GM19239 (cell line): ENCODE data around the gene SLC37A1.
"Not testable (repeated sequence)": the region's sequence is repeated elsewhere in the genome, so short reads cannot be mapped to it uniquely, and the experiment has no call there.

Experiments
- DNase-seq: peaks from one replicate; pipeline ENCODE4 v3.0.0; 2011; ENCODE audit warnings: low spot score; ENCODE audit not compliant: insufficient read length
- FAIRE-seq: peaks from 2 replicates; lab custom pipeline; 2011; peaks lifted over from hg19 to GRCh38; lab: Jason Lieb, UNC

Gene SLC37A1

GRCh38 chr21:42624095-42624790 is 110.6 kb downstream of the SLC37A1 start:
- DNase-seq (no peak), FAIRE-seq (peak; percentile 67)

- FAIRE-seq (no peak), DNase-seq (no peak)
Observed at GRCh38 chr21:42624936-42625335, 111.3 kb downstream of the SLC37A1 start.

- FAIRE-seq, result no peak
- no peak for DNase-seq
Observed at GRCh38 chr21:42626171-42626570, 112.5 kb downstream of the SLC37A1 start.

GRCh38 chr21:42627527-42628289 is 114.1 kb downstream of the SLC37A1 start:
- no peak for FAIRE-seq

GRCh38 chr21:42628466-42629061 is 114.9 kb downstream of the SLC37A1 start:
- not testable (repeated sequence) for FAIRE-seq, DNase-seq

More at GRCh38 chr21:42627527-42628289, 114.1 kb downstream of the SLC37A1 start:
- DNase-seq, result no peak

GRCh38 chr21:42629933-42630589 is 116.4 kb downstream of the SLC37A1 start:
- FAIRE-seq (no peak), DNase-seq (no peak)

GRCh38 chr21:42630626-42631025 is 117.0 kb downstream of the SLC37A1 start:
- FAIRE-seq (no peak), DNase-seq (no peak)
